COLO668 (cell line): ENCODE data around the gene KDM4B.

Experiments
- DNase-seq: peaks from one replicate; lab custom pipeline; 2025; ENCODE audit not compliant: unreplicated experiment; lab: John Stamatoyannopoulos, UW

Gene KDM4B

DNA sequence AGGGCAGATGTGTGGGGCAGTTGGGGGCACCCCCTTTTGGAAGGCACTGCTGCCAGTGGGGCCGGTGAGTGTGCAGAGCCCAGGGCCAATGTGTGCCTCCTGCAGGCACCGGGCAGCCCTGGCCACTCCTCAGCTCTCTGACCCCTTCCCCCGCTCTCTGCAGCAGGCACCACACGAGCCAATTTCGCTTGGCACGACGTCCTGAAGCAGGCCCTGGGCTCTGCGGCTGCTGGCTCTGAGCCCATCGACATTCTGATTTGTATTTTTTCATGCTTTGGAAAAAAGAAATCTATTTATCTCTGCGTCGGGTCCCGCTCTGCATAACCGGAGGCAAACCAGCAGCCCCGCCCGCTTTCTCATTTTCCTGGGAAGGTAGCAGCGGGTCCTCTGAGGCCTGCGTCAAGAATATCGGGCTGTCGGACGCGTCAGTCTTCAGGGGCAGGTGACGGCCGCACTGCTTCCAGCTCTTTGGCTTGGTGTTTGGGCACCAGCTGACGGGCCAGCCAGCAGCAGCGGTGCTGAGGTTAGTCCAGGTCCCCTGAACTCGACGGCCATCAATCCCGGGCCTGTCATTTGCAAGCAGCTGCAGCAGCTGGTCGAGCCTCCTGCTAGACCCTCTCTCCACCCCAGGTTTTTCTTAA, 134.3 kb downstream of the KDM4B start:
- DNase-seq, result no peak

DNA sequence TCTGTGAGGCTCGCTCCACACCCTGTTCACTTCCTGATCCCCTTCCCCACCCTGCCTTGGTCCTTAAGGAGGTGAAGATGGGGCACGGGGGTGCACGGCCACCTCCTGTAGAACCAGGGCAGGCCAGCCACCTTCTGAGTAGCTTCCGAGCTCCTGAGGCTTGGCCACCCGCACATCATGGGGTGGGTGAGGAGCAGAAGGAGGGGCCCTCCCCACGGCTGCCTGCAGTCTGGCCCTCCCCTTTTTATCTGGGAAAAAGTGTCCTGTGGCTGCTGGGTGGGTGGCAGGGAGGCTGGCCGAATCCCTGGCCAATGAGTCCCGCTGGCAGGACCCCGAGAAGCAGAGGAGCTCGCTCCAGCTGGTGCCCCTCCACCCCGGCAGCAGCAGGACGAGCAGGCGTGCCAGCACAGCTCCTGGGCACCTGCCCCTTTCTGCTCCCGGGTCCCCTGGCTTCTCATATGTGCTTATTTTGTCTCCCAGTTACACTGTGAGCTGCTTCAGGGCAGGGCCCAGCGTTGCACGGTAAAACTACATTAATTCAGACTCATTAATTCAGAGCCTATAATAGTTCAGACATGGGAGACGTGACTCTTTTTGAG, 135.0 kb downstream of the KDM4B start:
- no peak for DNase-seq

DNA sequence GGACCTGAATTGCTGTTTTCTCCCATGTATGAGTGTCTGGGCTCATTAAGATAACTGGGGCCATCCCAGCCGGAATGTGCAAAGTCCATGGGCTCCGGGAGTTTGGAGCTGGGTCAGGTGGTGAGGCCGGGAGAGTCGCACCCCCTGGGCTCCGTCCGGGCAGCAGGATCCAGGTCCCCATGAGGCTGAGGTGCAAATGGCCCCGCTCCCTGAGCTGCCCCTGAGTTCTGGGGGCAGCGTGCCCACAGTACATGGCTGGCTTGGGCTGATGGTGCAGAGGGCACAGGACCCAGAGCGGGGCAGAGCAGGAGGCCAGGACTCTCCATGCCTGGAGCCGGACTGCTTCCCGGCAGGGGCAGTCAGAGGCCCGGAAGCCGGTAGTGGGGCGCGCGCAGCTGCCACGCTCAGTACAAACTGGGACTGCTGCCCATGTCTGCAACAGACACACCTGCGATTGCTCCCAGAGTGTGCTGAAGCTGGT, 136.0 kb downstream of the KDM4B start:
- no peak for DNase-seq

DNA sequence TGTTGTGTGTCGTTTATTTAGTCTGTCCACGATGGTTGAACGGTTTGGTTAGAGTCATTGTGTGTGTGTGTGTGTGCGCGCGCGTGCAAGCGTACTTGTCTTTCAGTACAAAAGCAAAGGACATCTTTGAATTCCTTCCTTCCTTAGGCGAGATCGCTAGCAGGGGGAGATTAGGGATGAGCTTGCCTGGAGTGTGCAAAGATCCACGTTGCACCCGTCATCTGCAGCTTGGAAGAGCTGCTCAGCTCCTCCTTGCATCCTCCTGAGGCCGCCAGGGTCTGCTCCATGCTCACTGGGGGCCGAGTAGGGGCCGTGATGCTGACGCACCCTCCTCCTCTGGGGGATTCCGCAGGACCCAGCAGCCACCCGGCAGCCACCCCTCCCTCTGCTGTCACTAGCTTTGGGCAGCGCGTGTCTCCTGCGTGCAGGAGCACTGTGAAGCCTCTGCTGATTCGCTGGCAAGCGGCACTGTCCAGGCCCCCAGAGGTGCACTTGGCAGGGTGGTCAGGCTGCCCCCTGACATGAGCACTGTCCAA, 137.3 kb downstream of the KDM4B start:
- DNase-seq, result no peak

DNA sequence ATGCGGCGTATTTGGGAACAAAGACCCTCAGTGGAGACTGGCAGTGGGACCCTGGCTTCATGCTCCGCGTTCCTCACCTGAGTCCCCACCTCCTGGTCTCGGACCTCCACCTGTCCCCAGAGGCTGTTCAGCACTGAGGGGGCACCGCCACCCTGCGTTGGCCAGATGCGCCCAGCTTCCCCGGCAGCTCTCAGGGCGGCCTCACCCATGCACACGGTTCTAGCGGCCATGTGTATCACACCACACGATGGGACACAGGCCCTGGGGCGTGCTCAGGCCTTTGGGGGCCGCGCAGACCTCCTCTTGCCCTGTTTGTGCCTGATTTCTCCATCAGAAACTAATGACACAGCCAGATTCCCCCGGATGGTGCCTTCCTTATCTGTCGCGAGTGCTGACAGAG, 138.1 kb downstream of the KDM4B start:
- DNase-seq, result no peak

DNA sequence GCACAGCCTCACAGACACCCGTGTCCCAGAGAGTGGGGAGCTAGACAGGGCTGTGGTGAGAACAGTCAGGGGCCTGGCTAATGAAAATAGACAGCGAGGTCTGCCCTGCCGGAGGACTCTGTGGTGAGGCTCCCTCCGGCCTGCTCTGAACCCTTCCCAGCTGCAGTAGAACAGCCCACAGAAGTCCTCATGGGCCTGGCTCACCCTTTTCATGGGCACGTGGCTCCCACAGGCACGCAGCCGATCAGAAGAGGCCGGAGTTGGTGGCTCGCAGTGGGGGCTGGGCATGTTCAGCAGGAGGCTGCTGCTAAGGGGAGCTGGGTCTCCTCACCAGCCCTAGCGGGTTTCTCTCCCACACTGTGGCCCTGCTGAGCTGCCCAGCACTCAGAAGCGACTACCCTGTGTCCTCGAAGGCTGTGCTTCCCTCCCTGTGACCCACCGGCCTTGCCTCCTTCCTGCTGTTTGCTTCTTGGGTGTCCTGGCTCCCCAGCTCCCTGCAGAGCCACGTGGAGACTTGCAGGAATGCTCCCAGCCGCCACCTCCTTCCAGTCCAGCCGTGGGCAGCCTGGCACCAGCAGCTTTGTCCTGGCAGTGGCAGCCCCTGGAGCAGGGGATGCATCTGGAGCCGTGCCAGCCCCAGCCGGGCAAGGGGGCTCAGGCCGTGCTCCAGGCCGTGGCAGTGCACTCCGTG, 138.7 kb downstream of the KDM4B start:
- DNase-seq, result no peak

DNA sequence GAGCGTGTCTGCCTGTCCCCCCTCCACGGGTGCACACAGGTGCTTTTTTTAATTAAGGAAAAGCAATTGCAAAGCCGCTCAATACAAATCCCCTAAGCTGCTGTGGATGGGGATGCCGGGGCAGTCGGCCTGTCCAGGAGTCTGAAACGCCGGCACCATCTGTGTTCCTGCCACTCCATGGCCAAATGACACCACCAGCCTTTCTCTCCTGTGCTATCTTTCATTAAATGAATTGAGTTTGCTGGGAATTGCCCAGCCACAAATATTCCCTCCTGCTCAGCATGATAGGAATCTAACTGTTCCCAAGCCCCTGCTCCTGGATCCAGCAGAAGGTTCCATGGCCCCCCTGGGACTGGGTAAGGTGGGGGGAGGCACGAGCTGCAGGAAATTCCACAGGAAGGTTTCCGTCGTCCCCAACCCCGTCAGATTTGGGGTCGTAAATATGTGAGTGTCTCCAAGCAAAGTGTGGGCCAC, 139.2 kb downstream of the KDM4B start:
- DNase-seq, result no peak

DNA sequence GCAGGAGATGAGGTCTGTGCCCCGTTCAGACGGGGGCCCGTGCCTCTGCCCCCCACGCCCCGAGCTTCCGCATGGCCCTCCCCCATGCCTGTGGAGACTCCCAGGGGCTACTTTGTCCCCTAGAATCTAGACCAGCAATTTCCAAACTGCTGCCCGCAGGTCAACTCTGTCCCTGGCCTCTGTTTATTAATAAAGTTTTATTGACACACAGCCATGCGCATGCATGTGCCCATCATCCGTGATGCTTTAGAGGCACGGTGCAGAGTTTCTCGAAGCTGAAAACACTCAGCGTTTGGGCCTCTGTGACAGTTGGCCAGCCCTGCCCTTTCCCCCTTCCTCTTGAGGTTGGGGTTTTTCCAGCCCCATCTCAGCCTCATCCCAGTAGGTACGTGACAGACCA, 140.0 kb downstream of the KDM4B start:
- no peak for DNase-seq

DNA sequence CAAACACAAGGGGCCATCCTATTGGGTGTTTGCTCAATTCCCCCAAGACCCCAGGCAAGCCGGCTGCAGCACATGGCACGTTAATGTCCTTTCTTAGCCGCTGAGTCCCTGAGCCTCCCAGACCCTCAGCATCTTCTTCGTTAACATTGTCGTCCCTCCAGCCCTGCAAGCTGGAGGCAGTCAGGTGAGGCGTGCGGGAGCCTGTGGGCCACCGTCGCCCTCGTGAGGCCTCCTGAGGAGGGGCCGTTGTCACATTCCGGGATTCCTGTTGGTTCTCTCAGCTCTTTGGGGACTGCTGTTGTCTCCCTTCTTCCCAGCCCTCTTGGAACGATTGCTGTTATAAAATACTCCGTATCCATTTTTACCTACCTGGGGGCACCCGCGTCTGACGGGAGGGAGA, 140.6 kb downstream of the KDM4B start:
- no peak for DNase-seq

DNA sequence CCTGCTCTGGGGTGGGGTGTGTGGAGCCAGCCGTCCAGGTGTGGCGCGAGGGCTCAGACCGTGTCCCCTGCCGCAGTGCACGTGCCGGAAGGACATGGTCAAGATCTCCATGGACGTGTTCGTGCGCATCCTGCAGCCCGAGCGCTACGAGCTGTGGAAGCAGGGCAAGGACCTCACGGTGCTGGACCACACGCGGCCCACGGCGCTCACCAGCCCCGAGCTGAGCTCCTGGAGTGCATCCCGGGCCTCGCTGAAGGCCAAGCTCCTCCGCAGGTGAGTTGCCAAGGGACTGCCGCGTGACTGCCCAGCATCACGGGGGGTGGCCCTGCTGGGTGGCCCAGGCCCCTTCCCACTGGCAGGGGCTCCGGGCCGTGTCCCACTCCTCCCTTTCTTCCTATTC, 141.6 kb downstream of the KDM4B start:
- DNase-seq, result no peak

DNA sequence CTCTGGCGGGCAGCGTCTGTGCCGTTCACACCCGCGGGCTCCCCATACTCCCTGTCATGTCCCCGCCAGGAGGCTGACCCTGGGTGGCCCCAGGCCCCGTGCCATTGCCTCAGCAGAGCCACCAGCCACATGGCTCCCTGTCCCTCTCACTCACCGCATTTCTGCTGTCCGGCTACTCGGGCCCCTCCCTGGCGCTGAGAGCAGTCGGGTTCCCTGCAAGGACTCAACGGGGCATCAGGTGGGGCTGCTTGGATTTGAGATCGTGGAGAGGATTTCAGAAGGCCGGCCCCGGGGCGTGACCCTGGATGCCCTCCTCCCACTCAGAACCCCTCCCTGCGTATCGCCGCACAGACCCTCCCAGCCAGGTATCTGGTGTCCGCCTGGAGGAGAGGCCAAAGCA, 142.1 kb downstream of the KDM4B start:
- DNase-seq, result no peak

DNA sequence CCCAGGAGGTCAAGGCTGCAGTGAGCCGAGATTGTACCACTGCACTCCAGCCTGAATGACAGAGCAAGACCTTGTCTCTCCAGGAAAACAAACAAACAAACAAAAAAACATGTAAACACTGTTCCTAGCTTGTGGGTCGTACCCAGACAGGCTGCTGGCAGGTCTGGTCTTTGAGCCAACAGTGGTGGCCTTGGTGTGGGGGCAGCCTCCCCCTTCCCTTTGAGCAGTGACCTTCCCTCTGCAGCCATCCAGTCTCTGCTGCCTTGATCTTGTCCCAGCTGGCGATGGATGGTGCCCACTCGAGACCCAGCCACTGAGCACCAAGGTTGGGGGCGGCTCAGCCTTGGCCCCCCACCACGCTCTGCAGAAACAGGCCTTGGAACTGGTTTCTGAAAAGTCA, 143.3 kb downstream of the KDM4B start:
- no peak for DNase-seq

DNA sequence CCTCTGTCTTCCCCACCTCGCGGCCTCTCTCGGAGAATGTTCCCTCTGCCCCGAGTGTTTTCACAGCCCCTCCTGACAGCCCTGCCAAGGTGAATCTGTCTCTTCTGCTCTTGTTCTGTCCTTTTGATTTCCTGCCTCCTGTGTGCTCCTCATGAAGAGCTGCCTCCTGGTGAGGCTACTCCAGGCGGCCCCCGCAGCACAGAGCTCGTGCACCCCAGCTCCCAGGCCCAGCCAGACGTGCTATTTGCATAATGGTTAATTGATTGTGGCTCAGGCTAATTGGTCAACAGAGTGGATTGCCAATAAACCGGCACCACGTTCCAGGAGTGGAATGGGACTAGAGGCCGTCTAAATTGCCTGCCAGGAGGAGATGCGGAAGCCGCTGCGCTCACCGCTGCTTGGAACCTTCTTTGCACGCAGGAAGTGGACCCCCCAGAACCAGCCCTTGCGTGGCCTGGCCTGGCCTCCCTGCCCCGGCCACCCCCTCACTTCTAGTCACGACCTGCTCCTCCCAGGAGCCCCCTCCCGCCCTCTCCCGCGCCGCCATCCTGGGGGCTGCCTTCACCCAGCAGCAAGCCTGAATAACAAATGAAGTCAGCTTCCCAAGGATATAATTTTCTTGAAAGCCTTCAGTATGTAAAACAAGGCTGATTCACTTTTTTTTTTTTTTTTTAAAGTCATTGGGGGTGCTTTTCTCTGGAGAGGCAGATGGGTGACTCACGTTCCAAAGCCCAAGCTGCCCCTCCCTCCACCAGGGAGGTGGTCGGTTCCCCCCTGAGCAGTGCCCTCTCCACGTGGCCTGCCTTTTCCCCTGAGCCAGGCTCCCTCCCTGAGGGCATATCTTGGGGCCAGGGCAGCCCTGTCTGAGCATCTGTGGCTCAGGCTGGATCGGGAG, 144.0 kb downstream of the KDM4B start:
- no peak for DNase-seq

DNA sequence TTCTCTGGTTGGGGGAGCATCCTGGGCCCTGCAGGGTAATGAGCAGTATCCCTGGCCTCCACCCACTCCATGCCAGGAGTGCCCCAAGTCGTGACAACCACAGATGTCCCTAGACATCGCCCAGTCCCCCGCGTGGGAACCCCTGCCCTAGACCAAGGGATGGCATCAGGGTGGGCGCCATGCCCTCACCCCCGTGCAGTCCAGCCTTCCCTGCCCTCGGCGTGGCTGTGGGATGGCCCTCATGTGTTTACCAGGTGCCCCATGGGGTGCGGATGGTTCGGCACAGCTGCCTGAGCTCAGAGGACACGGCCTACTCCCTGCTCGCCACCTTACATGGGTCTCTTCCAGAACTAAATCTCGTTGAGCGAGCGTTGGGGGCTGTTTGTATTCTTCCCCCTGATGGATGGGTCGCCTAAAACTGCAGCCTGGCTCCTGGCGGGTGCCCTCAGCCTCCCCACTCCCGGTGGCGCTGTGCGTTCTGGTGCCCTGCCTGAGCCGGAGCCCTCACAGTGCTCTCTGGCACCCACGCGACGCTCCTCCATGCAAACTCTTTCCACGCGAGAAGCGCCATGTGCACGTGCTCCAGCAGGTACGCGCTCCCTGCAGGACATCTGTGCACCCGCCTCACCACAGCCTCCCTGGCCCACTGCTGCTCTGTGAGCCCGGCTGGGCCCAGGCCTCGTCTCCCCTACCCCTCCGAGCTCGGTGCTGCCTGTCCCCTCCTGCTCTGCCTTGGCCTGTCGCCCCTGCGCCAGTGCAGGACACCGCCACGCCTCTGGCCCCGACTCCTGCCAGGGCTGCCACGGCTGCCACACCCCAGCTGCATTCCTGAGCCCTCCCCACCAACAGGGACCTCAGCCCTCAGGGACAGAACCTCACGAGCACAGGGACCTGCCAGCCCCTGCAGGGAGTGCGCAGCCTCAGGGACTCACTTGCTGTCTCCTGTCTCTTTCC, 145.0 kb downstream of the KDM4B start:
- DNase-seq, result no peak

DNA sequence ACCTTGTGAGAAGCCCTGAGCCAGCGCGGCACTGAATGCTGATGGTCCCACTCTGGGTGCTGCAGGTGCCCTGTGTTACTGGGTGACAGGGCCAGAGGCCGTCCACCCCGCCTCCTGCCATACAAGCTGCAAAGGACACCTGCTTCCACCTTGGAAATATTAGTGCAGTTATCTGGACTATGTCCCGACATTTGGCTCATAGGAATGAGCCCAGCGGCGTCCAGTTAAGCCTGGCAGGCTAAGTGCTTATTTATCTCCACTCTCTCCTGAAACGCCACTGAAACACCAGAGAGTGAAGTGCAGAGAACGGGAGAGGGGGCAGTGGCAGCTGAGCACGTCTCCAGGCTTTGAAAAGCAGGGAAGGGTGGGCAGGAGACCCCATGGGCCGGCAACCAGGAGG, 145.8 kb downstream of the KDM4B start:
- DNase-seq, result no peak

DNA sequence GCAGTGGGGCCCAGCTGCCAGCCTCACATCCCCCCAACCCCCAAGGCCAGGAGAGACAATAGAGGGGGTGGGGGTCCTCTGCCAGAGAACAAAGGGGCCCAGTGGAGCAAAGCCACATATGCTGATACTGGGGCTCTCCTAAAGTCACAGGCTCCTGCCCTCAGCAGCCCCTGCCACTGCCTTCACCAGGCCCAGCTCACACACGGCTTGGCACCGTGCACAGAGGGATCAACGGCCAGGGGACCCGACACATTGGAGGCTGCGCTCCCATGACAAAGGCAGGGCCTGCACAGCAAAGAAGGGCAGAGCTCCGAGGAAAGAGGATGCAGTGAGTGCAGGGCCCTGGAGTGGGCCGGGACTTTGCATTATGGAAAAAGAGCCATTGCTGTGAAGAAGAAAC, 146.4 kb downstream of the KDM4B start:
- no peak for DNase-seq

DNA sequence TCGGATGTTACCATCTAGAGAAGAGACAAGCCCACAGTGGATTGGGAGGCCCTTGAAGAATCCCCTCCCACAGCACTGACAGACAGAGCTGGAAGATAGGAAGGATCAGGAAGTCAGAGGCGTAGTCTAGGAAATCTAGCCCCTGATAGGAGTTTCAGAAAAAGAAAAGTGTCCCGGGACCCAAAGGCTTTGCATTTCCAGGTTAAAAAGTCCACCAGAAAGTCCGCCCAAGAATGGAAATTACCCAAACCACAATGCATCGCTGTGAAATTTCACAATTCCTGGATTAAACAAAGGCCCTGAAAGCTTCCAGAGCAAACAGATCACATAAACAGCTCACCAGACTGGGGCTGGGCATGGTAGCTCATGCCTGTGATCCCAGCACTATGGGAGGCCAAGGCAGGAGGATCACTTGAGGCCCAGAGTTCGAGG, 146.9 kb downstream of the KDM4B start:
- DNase-seq, result no peak

DNA sequence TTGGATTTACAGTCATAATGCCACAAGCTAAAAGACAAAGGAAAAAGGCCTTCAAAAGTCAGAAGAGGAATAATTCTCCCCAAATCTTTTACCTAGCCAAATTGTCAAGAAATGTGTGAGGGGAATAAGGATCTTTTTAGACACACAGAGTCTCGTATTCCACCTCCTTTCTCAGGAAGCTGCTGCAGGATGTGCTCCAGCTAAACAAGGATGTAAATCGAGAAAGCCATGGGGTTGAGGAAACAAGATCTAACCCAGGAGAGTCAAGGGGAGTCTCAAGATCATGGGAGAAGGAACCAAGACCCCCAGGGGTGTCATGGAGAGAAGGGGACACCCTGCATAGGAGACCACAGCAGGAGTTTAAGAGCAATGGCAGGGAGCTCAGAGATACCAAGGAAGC, 147.4 kb downstream of the KDM4B start:
- DNase-seq, result no peak

DNA sequence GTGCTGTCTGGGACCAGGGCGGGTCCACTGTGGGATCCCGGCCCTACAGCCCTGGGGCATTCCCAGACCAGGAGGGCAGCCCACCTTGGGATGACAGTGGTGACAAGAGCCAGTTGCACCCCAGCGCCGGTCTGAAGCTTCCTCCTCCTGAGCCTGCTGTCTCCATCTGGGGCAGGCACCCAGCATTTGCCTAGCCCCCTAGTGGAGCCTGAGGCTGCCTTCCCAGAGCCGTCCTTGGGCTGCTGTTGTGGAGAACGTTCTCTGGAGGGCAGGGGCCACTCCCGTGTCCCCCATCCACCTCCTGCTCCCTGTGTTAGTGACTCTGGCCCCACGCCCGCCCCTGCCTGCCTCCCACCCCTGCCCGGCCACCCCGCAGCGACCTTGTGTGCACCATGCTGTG, 148.5 kb downstream of the KDM4B start:
- DNase-seq, result no peak

DNA sequence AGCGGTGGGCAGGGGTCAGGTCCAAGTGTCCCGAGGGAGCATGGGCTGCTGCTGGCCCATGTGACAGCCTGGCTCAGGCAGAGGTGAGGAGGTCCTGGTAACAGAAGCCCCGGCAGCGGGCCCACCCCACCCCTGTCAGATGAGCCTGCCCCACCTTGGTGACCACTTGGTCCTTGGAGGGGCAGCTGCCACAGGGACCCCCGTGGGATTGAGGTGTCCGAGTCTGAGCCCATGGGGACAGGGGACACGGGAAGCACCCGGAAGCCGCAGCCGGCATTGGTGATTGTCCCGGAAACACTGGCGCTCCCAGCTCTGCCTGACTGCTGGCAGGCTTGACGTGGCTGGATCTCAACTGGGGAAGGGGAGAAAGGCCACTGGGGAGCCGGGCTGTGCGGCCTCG, 149.1 kb downstream of the KDM4B start:
- no peak for DNase-seq
